ENCODE results near the gene PCDHGA12.

GRCh38 chr5:141413540-141414069 is 16.7 kb upstream of the PCDHGA12 start:
- TF ChIP-seq, protein P1, sequence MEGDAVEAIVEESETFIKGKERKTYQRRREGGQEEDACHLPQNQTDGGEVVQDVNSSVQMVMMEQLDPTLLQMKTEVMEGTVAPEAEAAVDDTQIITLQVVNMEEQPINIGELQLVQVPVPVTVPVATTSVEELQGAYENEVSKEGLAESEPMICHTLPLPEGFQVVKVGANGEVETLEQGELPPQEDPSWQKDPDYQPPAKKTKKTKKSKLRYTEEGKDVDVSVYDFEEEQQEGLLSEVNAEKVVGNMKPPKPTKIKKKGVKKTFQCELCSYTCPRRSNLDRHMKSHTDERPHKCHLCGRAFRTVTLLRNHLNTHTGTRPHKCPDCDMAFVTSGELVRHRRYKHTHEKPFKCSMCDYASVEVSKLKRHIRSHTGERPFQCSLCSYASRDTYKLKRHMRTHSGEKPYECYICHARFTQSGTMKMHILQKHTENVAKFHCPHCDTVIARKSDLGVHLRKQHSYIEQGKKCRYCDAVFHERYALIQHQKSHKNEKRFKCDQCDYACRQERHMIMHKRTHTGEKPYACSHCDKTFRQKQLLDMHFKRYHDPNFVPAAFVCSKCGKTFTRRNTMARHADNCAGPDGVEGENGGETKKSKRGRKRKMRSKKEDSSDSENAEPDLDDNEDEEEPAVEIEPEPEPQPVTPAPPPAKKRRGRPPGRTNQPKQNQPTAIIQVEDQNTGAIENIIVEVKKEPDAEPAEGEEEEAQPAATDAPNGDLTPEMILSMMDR (IDR thresholded peaks at IDR 0.05): no peak
- TF ChIP-seq POLR2A (IDR thresholded peaks at IDR 0.05): no peak

Data from lower leg skin (tissue), 3 donors.